HG03064 (cell line): ENCODE measurements around the gene PIGBOS1.

Experiments
- ATAC-seq: cut with Tn5 transposase; IDR thresholded peaks from one replicate; pipeline ENCODE4 v1.9.1; 2021; ENCODE audit warnings: low read depth; ENCODE audit not compliant: unreplicated experiment

PIGBOS1 gene

DNA sequence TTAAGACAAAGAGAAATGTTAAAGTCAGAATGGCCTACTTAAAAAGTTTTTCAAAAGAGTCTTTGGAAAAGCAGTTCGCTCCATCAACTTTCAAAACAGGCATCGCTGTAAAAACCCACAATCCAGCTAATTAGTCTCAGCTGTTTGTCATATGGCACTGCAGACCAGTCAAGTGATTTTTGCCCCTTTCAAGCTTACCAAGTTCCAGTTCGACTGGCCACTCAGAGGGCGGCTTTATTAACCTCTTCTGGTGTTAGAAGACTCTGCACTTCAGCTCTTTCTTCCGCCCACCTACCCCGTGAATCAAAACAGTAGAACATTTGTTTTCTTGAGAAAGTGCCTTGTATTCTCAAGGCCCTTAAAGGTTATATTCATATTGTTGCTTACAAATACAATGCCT is 48.6 kb downstream of the PIGBOS1 start:
- ATAC-seq: no peak

DNA sequence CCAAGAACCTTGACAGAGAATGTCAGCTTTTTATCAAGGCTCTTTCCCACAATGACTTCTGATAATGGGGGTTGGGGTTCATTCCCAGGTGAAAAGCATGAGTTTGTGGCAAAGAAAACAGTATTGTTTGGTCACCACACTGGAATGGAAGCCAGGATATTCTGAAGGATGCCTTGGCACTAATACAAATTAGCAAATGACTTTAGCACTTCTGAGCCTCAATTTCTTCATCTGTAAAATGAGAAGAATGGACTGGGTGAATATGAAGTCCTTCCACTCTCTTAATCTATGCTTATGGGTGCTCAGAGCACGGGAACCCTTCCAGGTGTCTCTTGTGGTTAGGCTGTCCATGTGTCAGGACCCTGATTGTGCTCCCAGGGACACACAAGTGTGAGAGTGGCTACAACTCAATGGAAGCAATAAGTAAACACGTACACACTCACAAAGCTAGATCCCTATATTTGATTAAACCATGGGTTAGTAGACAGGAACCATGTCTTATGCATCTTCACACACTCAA is 50.7 kb downstream of the PIGBOS1 start:
- no peak for ATAC-seq

GRCh38 chr15:55267401-55268175 is 51.3 kb downstream of the PIGBOS1 start:
- ATAC-seq: peak; percentile 93
